SK-N-SH treated with all-trans-retinoic acid at 6 μM for 48 hours (cell line): Measurements from ENCODE around the gene ZC3H12C.

Source experiments
- ATAC-seq: fragments of 200-7000 bp; cut with Tn5 transposase; 3 replicates; pipeline ENCODE4 v1.9.1; 2020; ENCODE audit warnings: mild to moderate bottlenecking, moderate library complexity
- ARNTL ChIP-seq: fragments of 450-650 bp; formaldehyde crosslinking; IDR thresholded peaks from 2 replicates; pipeline ENCODE4 v1.5.0; 2020; ENCODE audit warnings: low read depth, mild to moderate bottlenecking, moderate library complexity, borderline replicate concordance
- BACH2 ChIP-seq: fragments of 250-450 bp; sonication (Bioruptor Pico); IDR thresholded peaks from 2 replicates; pipeline ENCODE4 v1.9.0; 2021; ENCODE audit warnings: mild to moderate bottlenecking, borderline replicate concordance
- CREB5 ChIP-seq: fragments of 250-450 bp; sonication (Bioruptor Pico); IDR thresholded peaks from 2 replicates; pipeline ENCODE4 v1.5.1; 2020; ENCODE audit warnings: low read depth, mild to moderate bottlenecking, moderate library complexity
- CSDC2 ChIP-seq: fragments of 250-450 bp; sonication (Bioruptor Pico); IDR thresholded peaks from 2 replicates; pipeline ENCODE4 v1.5.0; 2020; ENCODE audit warnings: mild to moderate bottlenecking, moderate library complexity
- CSRNP3 ChIP-seq: fragments of 250-450 bp; sonication (Bioruptor Pico); IDR thresholded peaks from 2 replicates; pipeline ENCODE4 v1.5.1; 2021; ENCODE audit warnings: mild to moderate bottlenecking, moderate library complexity
- ESRRG ChIP-seq: fragments of 250-450 bp; sonication (Bioruptor Pico); IDR thresholded peaks from 2 replicates; pipeline ENCODE4 v1.6.1; 2021; ENCODE audit warnings: mild to moderate bottlenecking
- OSR1 ChIP-seq: fragments of 250-450 bp; sonication (Bioruptor Pico); IDR thresholded peaks from 2 replicates; pipeline ENCODE4 v1.8.0; 2022; ENCODE audit warnings: moderate library complexity, mild to moderate bottlenecking, inconsistent platforms
- PATZ1 ChIP-seq: fragments of 250-450 bp; sonication (Bioruptor Pico); IDR thresholded peaks from 2 replicates; pipeline ENCODE4 v1.8.0; 2020; ENCODE audit warnings: mild to moderate bottlenecking, moderate library complexity, borderline replicate concordance
- POU6F1 ChIP-seq: fragments of 250-450 bp; sonication (Bioruptor Pico); IDR thresholded peaks from 2 replicates; pipeline ENCODE4 v1.8.0; 2021; ENCODE audit warnings: low read depth, mild to moderate bottlenecking, moderate library complexity, borderline replicate concordance
- PPARA ChIP-seq: fragments of 250-450 bp; sonication (Bioruptor Pico); IDR thresholded peaks from 2 replicates; pipeline ENCODE4 v1.5.0; 2020; ENCODE audit warnings: mild to moderate bottlenecking, borderline replicate concordance
- RARB ChIP-seq: fragments of 250-450 bp; sonication (Bioruptor Pico); IDR thresholded peaks from 2 replicates; pipeline ENCODE4 v1.8.0; 2021; ENCODE audit warnings: mild to moderate bottlenecking, moderate library complexity
- SNAI2 ChIP-seq: fragments of 250-450 bp; sonication (Bioruptor Pico); IDR thresholded peaks from 2 replicates; pipeline ENCODE4 v1.5.0; 2020; ENCODE audit warnings: mild to moderate bottlenecking, moderate library complexity
- TCF4 ChIP-seq: fragments of 250-450 bp; sonication (Bioruptor Pico); IDR thresholded peaks from 2 replicates; pipeline ENCODE4 v1.8.0; 2021; ENCODE audit warnings: mild to moderate bottlenecking, moderate library complexity, borderline replicate concordance
- TOX ChIP-seq: fragments of 250-450 bp; sonication (Bioruptor Pico); IDR thresholded peaks from 2 replicates; pipeline ENCODE4 v1.8.0; 2021; ENCODE audit warnings: mild to moderate bottlenecking, moderate library complexity, borderline replicate concordance
- TSHZ2 ChIP-seq: fragments of 250-450 bp; sonication (Bioruptor Pico); IDR thresholded peaks from 2 replicates; pipeline ENCODE4 v1.5.0; 2020; ENCODE audit warnings: mild to moderate bottlenecking, moderate library complexity
- ZC3H10 ChIP-seq: fragments of 250-450 bp; sonication (Bioruptor Pico); IDR thresholded peaks from 2 replicates; pipeline ENCODE4 v1.5.1; 2021; ENCODE audit warnings: mild to moderate bottlenecking, moderate library complexity
- ZFP3 ChIP-seq: fragments of 250-450 bp; sonication (Bioruptor Pico); IDR thresholded peaks from 2 replicates; pipeline ENCODE4 v1.5.0; 2020; ENCODE audit warnings: mild to moderate bottlenecking, moderate library complexity
- ZFP30 ChIP-seq: fragments of 450-650 bp; formaldehyde crosslinking; IDR thresholded peaks from 2 replicates; pipeline ENCODE4 v1.5.0; 2022; ENCODE audit warnings: mild to moderate bottlenecking, moderate library complexity
- ZNF565 ChIP-seq: fragments of 450-650 bp; formaldehyde crosslinking; conservative IDR thresholded peaks from 2 replicates; pipeline ENCODE4 v1.5.0; 2020; ENCODE audit warnings: low read depth, mild to moderate bottlenecking, moderate library complexity
- ZNF70 ChIP-seq: fragments of 450-650 bp; formaldehyde crosslinking; IDR thresholded peaks from 2 replicates; pipeline ENCODE4 v1.5.0; 2020; ENCODE audit warnings: mild to moderate bottlenecking, moderate library complexity
- ZNF8 ChIP-seq: fragments of 450-650 bp; formaldehyde crosslinking; IDR thresholded peaks from 2 replicates; pipeline ENCODE4 v1.5.0; 2020; ENCODE audit warnings: mild to moderate bottlenecking, moderate library complexity

Gene ZC3H12C

GRCh38 chr11:110158317-110159200 lies 65.4 kb downstream of the ZC3H12C start:
- no peak for ATAC-seq
- TF ChIP-seq BACH2 (CRISPR knock-in tag), result no peak
- no peak for TF ChIP-seq ZNF8 (CRISPR knock-in tag)

- TF ChIP-seq CSDC2 (no peak), ZNF70 (no peak), ESRRG (CRISPR knock-in tag) (no peak), ARNTL (no peak), TCF4 (CRISPR knock-in tag) (no peak), TSHZ2 (CRISPR knock-in tag) (no peak), OSR1 (CRISPR knock-in tag) (no peak), TOX (CRISPR knock-in tag) (no peak), POU6F1 (CRISPR knock-in tag) (no peak), ZFP3 (CRISPR knock-in tag) (no peak), ZNF8 (CRISPR knock-in tag) (no peak), RARB (CRISPR knock-in tag) (no peak), ZC3H10 (CRISPR knock-in tag) (no peak)
- ATAC-seq, result no peak
These were observed 66.3 kb downstream of the ZC3H12C start for GRCh38 chr11:110159476-110159875.

- TF ChIP-seq CSRNP3 (no peak), ZFP3 (CRISPR knock-in tag) (no peak), SNAI2 (no peak)
- TF ChIP-seq, all 23 proteins: peak for 0
- no peak for ATAC-seq
These were observed 66.8 kb downstream of the ZC3H12C start for GRCh38 chr11:110160016-110160415.

GRCh38 chr11:110160437-110160836 lies 67.2 kb downstream of the ZC3H12C start:
- ATAC-seq, result no peak
- TF ChIP-seq TOX (CRISPR knock-in tag) (no peak), TCF4 (CRISPR knock-in tag) (no peak), CREB5 (CRISPR knock-in tag) (no peak), ZNF565 (no peak), ZNF70 (no peak), ZFP30 (CRISPR knock-in tag) (no peak), PPARA (CRISPR knock-in tag) (no peak), ZFP3 (CRISPR knock-in tag) (no peak), CSRNP3 (no peak), BACH2 (CRISPR knock-in tag) (no peak), ZNF8 (CRISPR knock-in tag) (no peak), RARB (CRISPR knock-in tag) (no peak), PATZ1 (no peak)
